Activated T-helper 2 cell treated with anti-CD3 and anti-CD28 coated beads, Interferon-gamma antibody, Interleukin-2, Interleukin-4, amounts not matched to agents 10 μg/mL and 5 μg/mL and 100 μg/mL, durations not matched to agents 14 hours and 24 hours and 36 hours (primary cell): ENCODE measurements around the gene VEPH1. TPM values are rescaled to one million over a fixed set of nuclear protein-coding genes. Genes with fewer than 3 reads are reported as not detected.

Source experiments
- DNase-seq: peaks from one replicate; pipeline ENCODE4 v3.0.0; 2021; ENCODE audit warnings: low spot score
- H3K27ac Mint-ChIP-seq: one replicate; pipeline ENCODE4 v1.8.0; 2021; ENCODE audit warnings: mixed read lengths
- H3K27me3 Mint-ChIP-seq: one replicate; pipeline ENCODE4 v1.8.0; 2021; ENCODE audit warnings: low read depth, mixed read lengths
- H3K36me3 Mint-ChIP-seq: one replicate; pipeline ENCODE4 v1.8.0; 2021; ENCODE audit warnings: low read depth, mixed read lengths
- H3K4me1 Mint-ChIP-seq: one replicate; pipeline ENCODE4 v1.8.0; 2021; ENCODE audit warnings: low read depth, mixed read lengths
- H3K4me3 Mint-ChIP-seq: one replicate; pipeline ENCODE4 v1.8.0; 2021; ENCODE audit warnings: low read depth, mild to moderate bottlenecking, moderate library complexity, mixed read lengths
- H3K9me3 Mint-ChIP-seq: one replicate; pipeline ENCODE4 v1.8.0; 2021; ENCODE audit warnings: mixed read lengths
- intact Hi-C: fragments of 100-400 bp; cut with micrococcal nuclease; formaldehyde crosslinking; loops from one replicate; pipeline ENCODE4 v1.15.1; 2023
- total RNA-seq: library from RNA; stranded (reverse); gene quantifications from 2 replicates; pipeline ENCODE4 v1.2.3, GENCODE V29; 2022

Gene VEPH1
- total RNA-seq, 1 donor from 2014 or later, result not detected

DNA sequence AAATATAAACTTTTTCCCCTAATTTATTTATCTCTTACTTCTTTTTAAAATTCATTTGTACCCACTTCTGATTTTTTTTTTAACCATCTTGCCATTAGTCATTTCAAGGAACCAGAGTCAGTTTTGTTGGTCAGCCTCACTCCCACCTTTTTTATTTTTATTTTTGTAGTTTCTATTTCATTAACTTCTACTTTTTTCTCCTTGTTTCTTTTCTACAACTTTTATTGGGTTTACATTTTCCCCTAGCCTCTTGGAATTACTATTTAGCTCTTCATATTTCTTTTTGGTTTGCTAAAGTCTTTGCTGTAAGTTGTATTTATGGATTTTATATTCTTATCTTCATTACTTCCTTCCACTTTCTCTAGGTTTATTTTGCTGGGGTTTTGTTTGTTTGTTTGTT, 13.7 kb upstream of the VEPH1 start:
- no peak overlapping the region for H3K4me3 Mint-ChIP-seq
- DNase-seq, result no peak
- no peaks in the 10 kb centered on the region for H3K27me3 Mint-ChIP-seq
- intact Hi-C loops, result no loop called here
- H3K9me3 Mint-ChIP-seq, result no peaks in the 10 kb centered on the region
- H3K27ac Mint-ChIP-seq, result no peak overlapping the region
- H3K4me1 Mint-ChIP-seq, result no peaks in the 10 kb centered on the region
- no peaks in the 10 kb centered on the region for H3K36me3 Mint-ChIP-seq

DNA sequence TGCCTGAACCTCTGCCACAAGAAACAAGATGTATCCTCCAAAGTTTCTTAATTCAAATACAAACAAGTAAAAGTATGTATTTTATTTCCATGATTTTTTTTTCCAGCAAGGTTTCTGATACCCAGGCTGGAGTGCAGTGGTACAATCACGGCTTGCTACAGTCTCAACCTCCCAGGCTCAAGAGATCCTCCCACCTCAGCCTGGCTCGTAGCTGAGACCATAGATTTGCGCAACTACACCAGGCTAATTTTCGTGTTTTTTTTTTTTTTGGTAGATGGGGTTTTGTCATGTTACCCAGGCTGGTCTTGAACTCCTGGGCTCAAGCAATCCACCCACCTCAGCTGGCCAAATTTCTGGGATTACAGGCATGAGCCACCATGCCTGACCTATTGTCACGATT, 12.2 kb upstream of the VEPH1 start:
- Mint-ChIP-seq H3K4me3 (no peak overlapping the region), H3K9me3 (no peaks in the 10 kb centered on the region), H3K4me1 (no peaks in the 10 kb centered on the region), H3K27me3 (no peaks in the 10 kb centered on the region), H3K27ac (no peak overlapping the region), H3K36me3 (no peaks in the 10 kb centered on the region)
- no peak for DNase-seq
- intact Hi-C loops, result no loop called here

DNA sequence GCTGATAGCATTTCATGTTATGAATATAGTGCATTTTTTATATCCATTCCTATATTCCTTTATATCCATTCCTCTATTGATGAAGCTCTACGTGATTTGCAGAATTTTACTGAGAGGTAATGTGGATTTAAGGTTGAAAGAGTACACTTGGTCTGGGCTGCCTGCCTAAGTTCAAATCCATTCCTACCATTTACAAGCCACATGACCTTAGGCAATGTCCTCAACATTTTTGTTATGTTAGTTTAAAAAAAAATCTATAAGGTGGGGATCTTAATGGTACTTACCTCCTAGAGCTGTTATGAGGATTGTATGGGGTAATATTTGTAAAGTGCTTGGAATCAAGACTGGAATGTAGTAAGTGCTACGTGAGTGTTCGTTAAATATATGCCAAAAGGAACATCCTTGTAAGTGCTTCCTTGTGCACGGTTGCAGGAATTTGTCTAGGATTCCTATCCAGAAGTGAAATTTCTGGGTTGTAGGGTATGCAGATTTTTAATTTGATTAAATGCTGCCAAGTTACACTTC, 11.2 kb upstream of the VEPH1 start:
- Mint-ChIP-seq H3K4me3 (no peak overlapping the region), H3K27me3 (no peaks in the 10 kb centered on the region), H3K4me1 (no peaks in the 10 kb centered on the region), H3K9me3 (no peaks in the 10 kb centered on the region), H3K27ac (no peak overlapping the region), H3K36me3 (no peaks in the 10 kb centered on the region)
- intact Hi-C loops, result no loop called here
- no peak for DNase-seq

DNA sequence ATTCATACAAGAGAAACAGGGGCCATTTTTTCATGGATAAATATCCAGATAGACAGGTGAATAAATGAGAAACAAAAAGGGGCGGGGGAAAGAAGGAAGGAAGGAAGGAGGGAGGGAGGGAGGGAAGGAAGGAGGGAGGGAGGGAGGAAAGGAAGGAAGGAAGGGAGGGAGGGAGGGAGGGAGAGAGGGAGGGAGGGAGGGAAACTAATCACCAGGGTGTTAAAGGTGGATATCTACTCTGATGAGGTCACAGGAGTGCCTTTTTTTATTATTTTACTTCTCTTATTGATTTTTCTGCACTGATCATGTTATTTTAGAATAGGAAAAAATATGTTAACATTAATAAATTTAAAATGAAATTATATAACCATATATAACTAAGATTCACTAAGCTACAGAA, 10.4 kb upstream of the VEPH1 start:
- H3K27me3 Mint-ChIP-seq, result peaks cover under 1% of the 10 kb centered on the region
- no peaks in the 10 kb centered on the region for H3K9me3 Mint-ChIP-seq
- no peaks in the 10 kb centered on the region for H3K4me1 Mint-ChIP-seq
- no peak overlapping the region for H3K27ac Mint-ChIP-seq
- intact Hi-C loops, result no loop called here
- H3K36me3 Mint-ChIP-seq, result no peaks in the 10 kb centered on the region
- no peak for DNase-seq
- no peak overlapping the region for H3K4me3 Mint-ChIP-seq

DNA sequence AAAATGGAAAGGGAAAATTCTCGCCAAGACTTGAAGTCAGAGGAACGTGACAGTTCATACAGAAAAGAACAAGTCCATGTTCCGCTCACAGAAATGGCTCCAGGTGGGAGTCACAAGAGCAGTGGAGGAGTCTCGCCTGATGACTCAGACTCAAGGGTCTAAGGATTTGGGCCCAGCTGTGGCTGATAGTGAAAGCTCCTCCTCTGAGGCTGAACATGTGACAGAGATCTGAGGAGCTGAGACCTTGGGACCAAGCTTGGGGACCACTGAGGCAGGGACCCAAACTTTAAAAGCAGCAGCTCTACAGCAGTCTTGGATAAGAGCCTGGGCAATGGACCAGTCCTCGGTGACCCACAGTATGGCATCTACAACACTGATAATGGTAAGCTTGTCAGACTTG, 9.3 kb upstream of the VEPH1 start:
- no peaks in the 10 kb centered on the region for H3K9me3 Mint-ChIP-seq
- H3K4me3 Mint-ChIP-seq, result no peak overlapping the region
- H3K4me1 Mint-ChIP-seq, result no peaks in the 10 kb centered on the region
- peaks cover 3% of the 10 kb centered on the region for H3K27me3 Mint-ChIP-seq
- intact Hi-C loops, result no loop called here
- no peak overlapping the region for H3K27ac Mint-ChIP-seq
- no peak for DNase-seq
- no peaks in the 10 kb centered on the region for H3K36me3 Mint-ChIP-seq

- H3K27ac Mint-ChIP-seq, result no peak overlapping the region
- H3K9me3 Mint-ChIP-seq, result no peaks in the 10 kb centered on the region
- no peaks in the 10 kb centered on the region for H3K36me3 Mint-ChIP-seq
- H3K4me3 Mint-ChIP-seq, result no peak overlapping the region
- DNase-seq, result no peak
- peaks cover 6% of the 10 kb centered on the region for H3K27me3 Mint-ChIP-seq
- no peaks in the 10 kb centered on the region for H3K4me1 Mint-ChIP-seq
- intact Hi-C loops, result no loop called here
These were observed 5.2 kb upstream of the VEPH1 start for GRCh38 chr3:157508461-157508860.

- H3K27ac Mint-ChIP-seq, result no peak overlapping the region
- H3K36me3 Mint-ChIP-seq, result no peaks in the 10 kb centered on the region
- H3K4me3 Mint-ChIP-seq, result no peak overlapping the region
- H3K4me1 Mint-ChIP-seq, result peaks cover 2% of the 10 kb centered on the region
- H3K9me3 Mint-ChIP-seq, result no peaks in the 10 kb centered on the region
- peaks cover 45% of the 10 kb centered on the region for H3K27me3 Mint-ChIP-seq
- no peak for DNase-seq
- intact Hi-C loops, result no loop called here
These were observed 1.4 kb downstream of the VEPH1 start for GRCh38 chr3:157501863-157502262.

DNA sequence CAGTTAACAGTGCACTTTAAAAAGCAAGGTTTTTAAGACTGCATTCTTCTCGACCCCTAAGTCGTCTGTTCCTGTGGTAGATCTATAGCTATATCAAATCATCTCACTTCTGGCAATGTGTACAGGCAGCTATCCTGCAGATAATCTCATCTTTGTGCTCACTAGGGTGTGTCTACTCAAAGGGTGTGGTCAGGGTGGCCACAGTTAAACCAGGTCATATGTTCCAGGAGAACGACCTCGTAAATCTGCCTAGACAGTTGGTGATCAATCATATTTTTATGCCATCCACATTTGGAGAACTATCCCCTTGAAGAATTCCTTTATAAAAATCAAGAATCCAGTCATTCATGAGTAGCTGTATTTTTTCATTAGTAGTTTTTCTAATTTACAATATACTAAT, 3.0 kb downstream of the VEPH1 start:
- no peaks in the 10 kb centered on the region for H3K9me3 Mint-ChIP-seq
- no peak for DNase-seq
- H3K27ac Mint-ChIP-seq, result no peak overlapping the region
- intact Hi-C loops, result no loop called here
- H3K4me1 Mint-ChIP-seq, result peaks cover 2% of the 10 kb centered on the region
- peaks cover 41% of the 10 kb centered on the region for H3K27me3 Mint-ChIP-seq
- H3K36me3 Mint-ChIP-seq, result no peaks in the 10 kb centered on the region
- no peak overlapping the region for H3K4me3 Mint-ChIP-seq

- intact Hi-C loops, result no loop called here
- H3K4me3 Mint-ChIP-seq, result no peak overlapping the region
- H3K9me3 Mint-ChIP-seq, result no peaks in the 10 kb centered on the region
- no peak for DNase-seq
- H3K4me1 Mint-ChIP-seq, result peaks cover 2% of the 10 kb centered on the region
- H3K27me3 Mint-ChIP-seq, result peaks cover 41% of the 10 kb centered on the region
- no peak overlapping the region for H3K27ac Mint-ChIP-seq
- H3K36me3 Mint-ChIP-seq, result no peaks in the 10 kb centered on the region
These were observed 3.8 kb downstream of the VEPH1 start for GRCh38 chr3:157499342-157499963.

DNA sequence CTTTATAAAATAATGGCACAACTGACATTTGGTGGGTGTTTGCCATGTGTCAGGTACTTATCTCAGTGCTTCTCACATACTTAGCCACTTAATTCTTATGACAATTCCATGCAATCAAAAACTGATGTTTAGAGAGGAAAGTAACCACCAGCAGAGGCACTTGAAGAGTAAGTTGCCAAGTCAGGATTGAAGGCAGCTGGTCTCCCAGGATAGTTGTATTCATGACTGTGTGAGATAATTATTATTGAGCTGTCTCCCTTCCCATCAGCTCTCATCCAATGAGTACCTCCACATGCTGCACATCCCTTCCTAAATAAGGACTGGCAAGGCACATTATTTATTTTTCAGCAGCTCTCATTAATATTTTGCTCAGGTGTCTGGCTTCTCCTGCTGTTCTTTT, 4.8 kb downstream of the VEPH1 start:
- H3K9me3 Mint-ChIP-seq, result no peaks in the 10 kb centered on the region
- H3K4me1 Mint-ChIP-seq, result peaks cover 2% of the 10 kb centered on the region
- no peak overlapping the region for H3K27ac Mint-ChIP-seq
- intact Hi-C loops, result no loop called here
- DNase-seq, result no peak
- H3K4me3 Mint-ChIP-seq, result no peak overlapping the region
- no peaks in the 10 kb centered on the region for H3K36me3 Mint-ChIP-seq
- H3K27me3 Mint-ChIP-seq, result peaks cover 44% of the 10 kb centered on the region

DNA sequence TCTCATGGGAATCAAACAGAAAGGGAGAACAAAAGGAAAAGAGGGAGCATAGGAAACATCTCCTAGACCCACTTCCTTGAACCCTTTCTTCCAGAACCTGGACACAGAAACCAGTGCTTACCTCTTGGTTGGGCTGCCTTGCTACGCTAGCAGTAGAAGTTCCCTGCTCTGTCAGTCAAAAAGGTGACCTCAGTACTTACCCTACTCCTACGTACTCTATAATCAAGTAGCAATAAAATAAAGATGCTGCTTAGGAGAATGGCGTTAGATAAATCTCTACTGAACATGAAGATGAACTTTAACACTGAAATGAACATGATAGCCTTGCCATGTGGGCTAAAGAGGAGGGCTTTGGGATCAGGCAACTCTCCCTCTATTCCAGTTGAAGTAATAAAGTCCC, 7.4 kb downstream of the VEPH1 start:
- H3K36me3 Mint-ChIP-seq, result no peaks in the 10 kb centered on the region
- H3K27me3 Mint-ChIP-seq, result peaks cover 40% of the 10 kb centered on the region
- H3K27ac Mint-ChIP-seq, result no peak overlapping the region
- H3K4me3 Mint-ChIP-seq, result no peak overlapping the region
- intact Hi-C loops, result no loop called here
- H3K4me1 Mint-ChIP-seq, result peaks cover 2% of the 10 kb centered on the region
- H3K9me3 Mint-ChIP-seq, result no peaks in the 10 kb centered on the region
- DNase-seq, result no peak

DNA sequence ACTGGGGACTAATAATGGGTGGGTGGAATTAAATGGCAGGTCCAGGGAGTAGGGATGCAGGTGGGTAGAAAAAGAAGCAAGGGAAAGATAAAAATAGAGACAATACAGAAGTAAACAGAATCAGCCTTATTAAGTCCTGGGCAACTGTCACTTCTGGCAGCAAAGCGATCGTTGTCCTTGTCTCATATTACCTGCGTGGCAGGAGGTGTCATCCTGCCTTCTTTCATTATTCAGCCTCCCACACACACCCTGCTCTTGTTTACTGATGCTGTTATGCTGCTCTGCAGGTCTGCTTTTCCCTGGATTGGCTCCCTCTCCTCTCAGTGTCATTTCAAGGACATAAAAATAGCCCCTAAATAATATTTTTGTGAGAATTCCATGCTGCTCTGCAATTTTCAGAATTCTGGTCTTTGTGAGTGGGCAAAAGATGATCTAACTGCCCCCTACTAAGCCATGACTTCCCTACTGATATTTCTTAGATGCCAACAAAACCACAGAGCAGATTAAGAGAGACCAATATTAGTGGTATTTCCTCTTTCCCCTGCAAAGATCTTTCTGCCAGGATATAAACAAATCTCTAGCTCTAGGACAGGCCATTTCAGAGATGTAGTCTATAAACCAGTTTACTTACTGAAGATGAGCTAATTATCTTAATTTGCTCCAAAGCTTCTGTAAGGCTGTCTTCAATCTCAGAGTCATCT, 8.5 kb downstream of the VEPH1 start:
- Mint-ChIP-seq H3K4me1 (no peaks in the 10 kb centered on the region), H3K9me3 (no peaks in the 10 kb centered on the region), H3K36me3 (no peaks in the 10 kb centered on the region), H3K27ac (no peak overlapping the region), H3K27me3 (peaks cover 32% of the 10 kb centered on the region), H3K4me3 (no peak overlapping the region)
- DNase-seq, result no peak
- intact Hi-C loops, result no loop called here

DNA sequence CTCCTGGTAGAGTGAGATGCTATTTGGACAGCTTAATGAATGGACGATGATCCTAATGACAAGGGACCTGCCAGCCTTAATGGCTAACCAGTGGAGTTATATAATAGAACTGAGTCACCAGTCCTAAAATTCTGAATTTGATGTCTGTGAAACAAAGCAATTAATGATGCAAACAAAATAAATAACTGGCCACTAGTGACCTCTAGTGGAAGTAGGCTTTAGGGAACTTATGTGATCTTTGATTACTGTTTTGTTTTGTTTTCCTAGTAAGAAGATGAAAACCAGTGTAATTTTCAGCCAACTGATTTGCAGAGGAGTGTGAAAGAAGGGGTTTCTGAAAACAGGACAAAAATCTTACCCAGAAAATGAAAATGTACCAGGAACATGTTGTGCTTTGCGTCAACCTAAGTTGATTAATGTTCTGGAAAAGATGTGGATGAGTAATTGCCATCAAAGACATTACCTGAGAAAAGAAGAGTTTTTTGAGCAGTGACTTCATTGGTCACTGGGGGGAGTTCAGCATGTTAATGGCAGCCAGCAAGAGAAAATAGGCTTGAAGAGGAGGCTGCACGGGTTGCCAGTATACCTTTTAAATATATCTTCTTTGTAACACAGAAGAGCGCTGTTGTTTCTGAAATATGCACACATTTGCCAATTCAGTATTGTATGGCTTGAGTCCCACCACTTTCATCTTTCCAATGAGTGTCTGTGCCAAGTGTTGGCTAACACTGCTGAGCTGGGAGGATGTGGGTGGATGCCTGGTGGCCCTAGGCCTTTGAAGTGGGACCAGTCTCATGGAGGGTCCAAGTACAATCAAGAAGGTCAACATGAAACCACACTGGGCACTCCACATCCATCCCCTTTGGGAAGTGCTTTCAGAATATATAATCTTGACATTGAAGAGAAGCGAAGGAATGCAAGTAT, 9.3 kb downstream of the VEPH1 start:
- no peaks in the 10 kb centered on the region for H3K36me3 Mint-ChIP-seq
- H3K27ac Mint-ChIP-seq, result no peak overlapping the region
- H3K4me1 Mint-ChIP-seq, result no peaks in the 10 kb centered on the region
- H3K4me3 Mint-ChIP-seq, result no peak overlapping the region
- peaks cover 30% of the 10 kb centered on the region for H3K27me3 Mint-ChIP-seq
- H3K9me3 Mint-ChIP-seq, result no peaks in the 10 kb centered on the region
- intact Hi-C loops, result no loop called here
- DNase-seq, result no peak
